Neural crest cell (in vitro differentiated cells): ENCODE data around the gene CYBB. TPM values are rescaled to one million over a fixed set of nuclear protein-coding genes. Genes with fewer than 3 reads are reported as not detected.

ENCODE experiments used
- DNase-seq: peaks from one replicate; pipeline ENCODE4 v3.0.0; 2021; ENCODE audit warnings: low read depth, mixed read lengths, low spot score
- H3K27ac Mint-ChIP-seq: one replicate; pipeline ENCODE4 v1.8.0; 2021; ENCODE audit warnings: mild to moderate bottlenecking, mixed read lengths; ENCODE audit not compliant: unreplicated experiment
- H3K27me3 Mint-ChIP-seq: 2 replicates; pipeline ENCODE4 v1.8.0; 2021; ENCODE audit warnings: low read depth, mild to moderate bottlenecking, mixed read lengths
- H3K36me3 Mint-ChIP-seq: 2 replicates; pipeline ENCODE4 v1.8.0; 2021; ENCODE audit warnings: low read depth, mild to moderate bottlenecking, mixed read lengths
- H3K4me1 Mint-ChIP-seq: 2 replicates; pipeline ENCODE4 v1.8.0; 2021; ENCODE audit warnings: mixed read lengths
- H3K4me3 Mint-ChIP-seq: one replicate; pipeline ENCODE4 v1.8.0; 2021; ENCODE audit warnings: mild to moderate bottlenecking, mixed read lengths
- H3K9me3 Mint-ChIP-seq: 2 replicates; pipeline ENCODE4 v1.8.0; 2021; ENCODE audit warnings: mixed read lengths
- total RNA-seq: library from RNA; stranded (reverse); gene quantifications from 2 replicates; pipeline ENCODE4 v1.2.1, GENCODE V29; 2021
- TF ChIP-seq, protein P1 (sequence below): fragments of 200-600 bp; sonication (generic); conservative IDR thresholded peaks from 2 replicates; pipeline ENCODE4 v1.5.0; 2021; ENCODE audit warnings: antibody characterized with exemption, mild to moderate bottlenecking

CYBB gene
- total RNA-seq, 1 donor from 2014 or later = not detected

DNA sequence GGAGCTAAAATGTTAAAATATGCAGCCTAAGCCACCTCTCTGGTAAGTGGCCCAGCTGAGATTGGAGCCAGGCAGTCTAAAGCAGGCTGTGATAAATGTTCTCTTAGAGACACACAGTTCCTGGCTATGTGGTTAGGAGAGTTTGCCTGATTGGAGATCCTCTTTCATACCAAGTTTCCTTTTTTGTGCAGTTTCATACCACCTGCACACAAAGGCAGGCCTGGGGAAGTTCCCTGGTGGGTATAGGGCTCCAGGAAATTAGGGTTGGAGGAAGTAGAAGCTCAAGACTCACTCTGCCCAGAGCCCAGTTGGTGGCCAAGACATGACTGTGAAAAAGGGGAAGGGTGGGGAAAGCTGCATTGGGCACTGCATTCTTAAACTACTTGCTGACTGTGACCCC, 16.9 kb downstream of the CYBB start:
- DNase-seq = no peak
- Mint-ChIP-seq H3K9me3 (peaks cover 8% of the 10 kb centered on the region), H3K4me3 (no peak overlapping the region), H3K27ac (no peak overlapping the region), H3K27me3 (peaks cover 2% of the 10 kb centered on the region), H3K36me3 (no peaks in the 10 kb centered on the region), H3K4me1 (no peaks in the 10 kb centered on the region)
- TF ChIP-seq, protein P1, sequence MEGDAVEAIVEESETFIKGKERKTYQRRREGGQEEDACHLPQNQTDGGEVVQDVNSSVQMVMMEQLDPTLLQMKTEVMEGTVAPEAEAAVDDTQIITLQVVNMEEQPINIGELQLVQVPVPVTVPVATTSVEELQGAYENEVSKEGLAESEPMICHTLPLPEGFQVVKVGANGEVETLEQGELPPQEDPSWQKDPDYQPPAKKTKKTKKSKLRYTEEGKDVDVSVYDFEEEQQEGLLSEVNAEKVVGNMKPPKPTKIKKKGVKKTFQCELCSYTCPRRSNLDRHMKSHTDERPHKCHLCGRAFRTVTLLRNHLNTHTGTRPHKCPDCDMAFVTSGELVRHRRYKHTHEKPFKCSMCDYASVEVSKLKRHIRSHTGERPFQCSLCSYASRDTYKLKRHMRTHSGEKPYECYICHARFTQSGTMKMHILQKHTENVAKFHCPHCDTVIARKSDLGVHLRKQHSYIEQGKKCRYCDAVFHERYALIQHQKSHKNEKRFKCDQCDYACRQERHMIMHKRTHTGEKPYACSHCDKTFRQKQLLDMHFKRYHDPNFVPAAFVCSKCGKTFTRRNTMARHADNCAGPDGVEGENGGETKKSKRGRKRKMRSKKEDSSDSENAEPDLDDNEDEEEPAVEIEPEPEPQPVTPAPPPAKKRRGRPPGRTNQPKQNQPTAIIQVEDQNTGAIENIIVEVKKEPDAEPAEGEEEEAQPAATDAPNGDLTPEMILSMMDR = no peak

DNA sequence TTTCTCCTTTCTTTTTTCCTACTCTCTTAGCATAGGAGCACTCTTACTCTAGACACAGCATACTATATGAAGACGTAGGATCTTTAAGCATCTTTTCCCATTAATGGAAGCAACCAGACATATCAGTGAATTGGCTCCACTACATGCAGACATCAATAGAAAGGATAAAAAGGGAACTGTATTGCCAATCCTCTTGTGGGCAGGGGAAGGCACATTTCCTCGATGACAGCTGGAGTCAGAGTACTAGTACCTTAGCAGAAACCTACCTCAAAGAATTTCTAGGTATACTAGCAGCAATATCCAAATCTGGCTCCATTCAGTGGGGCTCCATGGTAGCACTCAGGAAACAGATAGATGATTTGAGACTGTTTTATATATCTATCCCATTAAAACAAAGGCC, 20.1 kb downstream of the CYBB start:
- TF ChIP-seq, protein P1 = no peak
- H3K36me3 Mint-ChIP-seq = no peaks in the 10 kb centered on the region
- no peak for DNase-seq
- no peak overlapping the region for H3K27ac Mint-ChIP-seq
- no peaks in the 10 kb centered on the region for H3K4me1 Mint-ChIP-seq
- H3K9me3 Mint-ChIP-seq = peaks cover 3% of the 10 kb centered on the region
- no peak overlapping the region for H3K4me3 Mint-ChIP-seq
- peaks cover 2% of the 10 kb centered on the region for H3K27me3 Mint-ChIP-seq

DNA sequence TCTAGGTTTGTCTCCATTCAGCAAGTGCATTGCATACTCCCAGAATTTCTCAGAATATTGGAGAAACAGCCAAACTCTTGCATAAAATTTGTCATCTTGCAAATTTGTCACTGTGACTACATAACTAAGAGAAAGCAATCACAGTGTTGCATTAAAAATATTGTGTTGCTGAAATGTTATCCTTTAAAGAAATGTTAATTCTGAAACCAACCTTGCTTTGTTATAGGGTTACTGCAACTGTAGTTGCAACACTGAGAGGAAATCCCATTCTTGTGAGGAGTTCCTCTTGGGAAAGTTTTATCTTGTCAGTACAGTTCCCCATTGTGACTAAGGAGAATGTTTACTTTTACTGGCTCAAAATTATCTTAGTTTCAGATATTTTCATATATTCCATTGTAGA, 20.9 kb downstream of the CYBB start:
- no peak overlapping the region for H3K27ac Mint-ChIP-seq
- H3K4me3 Mint-ChIP-seq = no peak overlapping the region
- H3K4me1 Mint-ChIP-seq = no peaks in the 10 kb centered on the region
- DNase-seq = no peak
- peaks cover 3% of the 10 kb centered on the region for H3K9me3 Mint-ChIP-seq
- no peaks in the 10 kb centered on the region for H3K36me3 Mint-ChIP-seq
- TF ChIP-seq, protein P1 = no peak
- H3K27me3 Mint-ChIP-seq = no peaks in the 10 kb centered on the region

DNA sequence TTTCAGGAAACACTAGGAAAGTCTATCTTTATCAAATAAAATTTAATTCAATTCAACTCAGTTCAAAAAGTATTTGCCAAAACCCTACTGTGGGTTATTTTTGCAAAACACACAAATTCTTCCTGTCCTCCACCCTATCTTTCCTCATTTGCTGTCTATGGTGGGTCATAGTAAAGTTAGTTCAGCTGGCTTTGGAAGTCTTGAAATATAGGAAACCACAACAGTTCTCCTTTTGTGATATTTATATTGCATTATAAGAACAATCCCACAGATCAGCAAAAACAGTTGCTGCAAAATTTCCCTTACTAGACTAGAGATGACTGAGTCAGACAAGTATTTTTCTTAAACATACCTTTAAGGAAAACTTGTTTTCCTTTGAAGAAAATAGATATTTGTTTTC, 22.2 kb downstream of the CYBB start:
- TF ChIP-seq, protein P1 = no peak
- no peak for DNase-seq
- H3K36me3 Mint-ChIP-seq = no peaks in the 10 kb centered on the region
- no peak overlapping the region for H3K27ac Mint-ChIP-seq
- no peaks in the 10 kb centered on the region for H3K27me3 Mint-ChIP-seq
- no peaks in the 10 kb centered on the region for H3K4me1 Mint-ChIP-seq
- H3K9me3 Mint-ChIP-seq = peaks cover 3% of the 10 kb centered on the region
- H3K4me3 Mint-ChIP-seq = no peak overlapping the region

DNA sequence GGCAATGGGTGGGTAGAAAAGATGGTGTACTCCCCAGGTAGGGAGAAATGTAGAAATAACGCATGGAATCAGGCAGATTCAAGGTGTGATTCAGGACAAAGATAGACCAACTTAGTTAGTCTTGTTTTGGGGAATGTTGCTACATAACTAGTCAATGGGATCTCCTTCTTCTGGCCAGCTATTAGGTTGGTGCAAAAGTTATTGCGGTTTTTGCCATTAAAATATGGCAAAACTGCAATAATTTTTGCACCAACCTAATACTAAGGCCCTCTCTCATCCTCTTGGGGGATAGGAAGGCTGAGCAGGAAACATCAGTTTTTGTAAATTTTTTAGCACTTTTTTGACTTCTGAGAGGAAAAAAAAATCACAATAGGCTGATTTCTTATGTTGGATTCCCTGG, 23.2 kb downstream of the CYBB start:
- DNase-seq = no peak
- TF ChIP-seq, protein P1 = no peak
- Mint-ChIP-seq H3K27me3 (no peaks in the 10 kb centered on the region), H3K9me3 (peaks cover 3% of the 10 kb centered on the region), H3K27ac (no peak overlapping the region), H3K4me3 (no peak overlapping the region), H3K4me1 (no peaks in the 10 kb centered on the region), H3K36me3 (no peaks in the 10 kb centered on the region)

DNA sequence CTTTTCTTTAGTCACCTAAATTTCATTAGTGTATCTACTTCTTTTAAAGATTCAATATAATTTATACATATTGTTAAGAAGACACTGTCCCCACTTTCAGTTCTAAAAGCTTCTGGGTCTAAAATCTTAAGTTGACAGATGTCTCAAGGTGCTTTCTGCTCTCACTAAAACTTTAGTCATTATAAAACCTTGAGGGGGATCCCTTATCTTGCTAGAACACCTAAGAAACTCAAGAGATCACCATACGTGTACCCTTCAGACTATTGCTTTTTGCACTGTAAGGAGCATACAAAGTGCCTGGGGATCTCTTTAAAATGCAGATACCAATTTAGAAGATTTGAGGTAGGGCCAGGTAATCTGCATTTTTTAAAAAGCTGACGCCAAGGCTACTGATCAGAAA, 30.1 kb downstream of the CYBB start:
- no peak for DNase-seq
- Mint-ChIP-seq H3K4me1 (no peaks in the 10 kb centered on the region), H3K36me3 (no peaks in the 10 kb centered on the region), H3K4me3 (no peak overlapping the region), H3K27me3 (no peaks in the 10 kb centered on the region), H3K27ac (no peak overlapping the region), H3K9me3 (no peaks in the 10 kb centered on the region)
- TF ChIP-seq, protein P1 = no peak
